Activated T-helper 1 cell treated with anti-CD3 and anti-CD28 coated beads, Interleukin-2, amount 50 U/mL, for 16 hours (primary cell): Measurements from ENCODE around the gene MYH6.

ENCODE experiments used
- DNase-seq, 2 donors: peaks; one replicate each; pipeline ENCODE4 v3.0.0-alpha.2; 2020; ENCODE audit warnings: low read depth in 1 of 2, low spot score in 1 of 2

The MYH6 gene

DNA sequence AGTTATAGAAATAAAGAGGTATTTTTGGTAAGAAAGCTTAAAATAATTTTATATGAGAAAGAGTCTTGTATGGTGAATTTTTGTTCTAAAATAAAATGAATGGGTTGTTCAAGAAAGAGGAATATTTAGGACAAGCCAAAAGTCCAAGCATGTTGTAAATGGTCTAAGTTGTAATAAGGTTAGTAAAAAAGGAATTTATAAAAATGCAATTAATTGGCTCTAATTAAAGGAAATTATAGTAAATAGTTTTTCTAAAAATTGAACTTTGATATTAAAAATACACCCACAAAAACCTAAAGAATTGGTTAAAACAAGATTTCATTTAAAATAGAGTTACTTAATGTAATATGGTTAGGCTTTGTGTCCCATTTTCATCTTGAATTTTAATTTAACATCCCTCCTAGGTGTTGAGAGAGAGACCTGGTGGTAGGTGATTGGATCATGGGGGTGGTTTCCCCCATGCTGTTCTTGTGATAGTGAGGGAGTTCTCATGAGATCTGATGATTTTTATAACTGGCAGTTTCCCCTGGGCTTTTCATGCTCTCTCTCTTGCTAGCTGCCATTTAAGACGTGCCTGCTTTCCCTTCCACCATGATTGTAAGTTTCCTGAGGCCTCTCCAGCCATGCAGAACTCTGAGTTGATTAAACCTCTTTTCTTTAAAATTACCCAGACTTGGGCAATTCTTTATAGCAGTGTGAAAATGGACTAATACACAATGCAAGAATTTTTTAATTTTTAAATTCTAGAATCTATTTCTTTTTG, 68.4 kb downstream of the MYH6 start:
- no peak for DNase-seq

DNA sequence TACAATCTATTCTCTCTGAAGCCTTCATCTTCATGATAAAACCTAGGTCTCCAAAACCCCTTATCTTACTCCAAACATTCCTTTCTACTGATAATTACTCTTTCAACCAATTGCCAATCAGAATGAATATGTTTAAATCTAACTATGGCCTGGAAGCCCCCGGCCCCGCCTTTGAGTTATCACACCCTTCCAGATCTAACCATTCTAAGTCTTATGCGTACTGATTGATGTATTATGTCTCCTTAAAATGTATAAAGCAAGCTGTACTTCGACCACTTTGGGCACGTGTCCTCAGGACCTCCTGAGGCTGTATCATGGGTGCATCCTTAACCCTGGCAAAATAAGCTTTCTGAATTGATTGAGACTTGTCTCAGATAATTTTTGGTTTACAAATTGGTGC, 72.5 kb downstream of the MYH6 start:
- DNase-seq = no peak
